Measurements from ENCODE around the gene ABCB4.

Gene ABCB4

GRCh38 chr7:87416682-87417587 is 58.5 kb downstream of the ABCB4 start:
- DNase-seq: peak; percentile 8 to 70

GRCh38 chr7:87414794-87415188 is 60.7 kb downstream of the ABCB4 start:
- no peak for DNase-seq

GRCh38 chr7:87413951-87414793 is 61.3 kb downstream of the ABCB4 start:
- DNase-seq: no peak

GRCh38 chr7:87413029-87413428 is 62.5 kb downstream of the ABCB4 start:
- DNase-seq: no peak

DNA sequence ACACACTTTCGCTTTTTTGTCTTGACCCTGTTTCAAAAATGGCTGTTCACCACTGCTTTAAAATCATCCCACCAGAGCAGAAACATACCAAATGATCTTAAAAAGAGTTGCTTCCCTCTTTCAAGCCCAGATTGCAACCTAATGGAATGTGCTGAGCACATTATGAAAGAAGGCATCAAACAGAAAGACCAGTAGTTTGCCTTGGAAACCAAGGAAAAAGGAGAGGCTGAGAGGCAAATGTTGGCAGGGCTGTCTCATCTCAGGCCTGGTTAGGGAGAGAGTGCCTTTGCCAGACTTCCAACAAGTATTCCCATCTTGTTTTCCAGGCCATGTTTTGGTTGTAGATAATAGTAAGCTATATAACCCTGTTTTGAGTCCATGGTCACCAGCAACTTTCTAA is 64.3 kb downstream of the ABCB4 start:
- no peak for DNase-seq

- DNase-seq: no peak
Observed at GRCh38 chr7:87404674-87405073, 70.8 kb downstream of the ABCB4 start.

DNA sequence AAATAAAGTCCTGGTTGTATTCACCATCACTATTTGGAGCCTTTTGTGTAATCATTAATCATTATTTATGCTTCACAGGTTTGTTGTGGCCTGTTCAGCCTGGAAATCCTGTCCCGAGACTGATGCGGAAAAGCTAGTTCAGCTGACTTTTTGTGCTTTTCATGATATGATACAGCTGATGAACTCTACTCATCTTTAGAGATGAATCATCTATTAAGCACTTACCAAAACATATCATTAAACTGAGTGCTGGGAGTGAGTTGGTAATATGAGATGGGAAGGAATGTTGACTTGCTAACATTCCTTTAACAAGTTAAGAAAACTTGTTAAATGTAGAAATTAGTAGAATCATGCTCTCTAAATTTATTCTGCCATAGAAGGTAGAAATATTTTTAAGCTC is 77.0 kb downstream of the ABCB4 start:
- DNase-seq: no peak

GRCh38 chr7:87395442-87396020 is 79.9 kb downstream of the ABCB4 start:
- DNase-seq: no peak

DNA sequence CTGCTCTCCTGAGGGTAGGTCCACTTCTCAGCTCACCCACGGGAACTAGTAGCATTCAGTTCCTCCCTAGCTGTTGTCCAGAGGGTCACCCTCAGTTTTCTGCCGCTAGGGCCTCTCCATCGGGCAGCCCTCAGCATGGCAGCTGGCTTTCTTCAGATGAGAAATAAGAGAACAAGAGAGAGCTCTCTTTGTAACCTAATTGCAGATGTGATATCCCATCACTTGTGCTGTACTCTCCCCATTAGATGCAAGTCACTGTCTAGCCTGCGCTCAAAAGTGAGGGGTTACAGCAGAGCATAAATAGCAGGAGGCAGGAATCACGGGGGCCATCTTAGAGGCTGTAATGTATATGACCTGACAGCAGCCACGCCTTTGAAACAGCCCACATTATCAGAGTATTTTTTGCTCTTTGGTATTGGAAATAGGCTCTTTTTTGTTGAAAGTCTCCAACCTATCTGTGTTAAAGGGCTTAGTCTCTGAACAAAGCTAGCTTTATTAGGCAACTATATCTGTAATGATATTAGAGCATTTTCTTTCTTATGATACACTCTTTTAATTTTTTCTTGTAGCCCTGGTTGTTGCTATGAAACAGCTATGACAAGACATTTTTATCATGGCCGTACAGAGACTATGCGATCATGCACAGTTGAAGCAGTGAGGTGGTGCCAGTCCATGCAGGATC is 84.3 kb downstream of the ABCB4 start:
- DNase-seq: no peak

- no peak for DNase-seq
Observed at GRCh38 chr7:87380905-87381304, 94.6 kb downstream of the ABCB4 start.

- DNase-seq: no peak
Observed at GRCh38 chr7:87375662-87376435, 99.6 kb downstream of the ABCB4 start.

- DNase-seq: no peak
Observed at GRCh38 chr7:87370660-87371180, 104.8 kb downstream of the ABCB4 start.

GRCh38 chr7:87369216-87369615 is 106.3 kb downstream of the ABCB4 start:
- no peak for DNase-seq

GRCh38 chr7:87364246-87364645 is 111.2 kb downstream of the ABCB4 start:
- DNase-seq: no peak

DNA sequence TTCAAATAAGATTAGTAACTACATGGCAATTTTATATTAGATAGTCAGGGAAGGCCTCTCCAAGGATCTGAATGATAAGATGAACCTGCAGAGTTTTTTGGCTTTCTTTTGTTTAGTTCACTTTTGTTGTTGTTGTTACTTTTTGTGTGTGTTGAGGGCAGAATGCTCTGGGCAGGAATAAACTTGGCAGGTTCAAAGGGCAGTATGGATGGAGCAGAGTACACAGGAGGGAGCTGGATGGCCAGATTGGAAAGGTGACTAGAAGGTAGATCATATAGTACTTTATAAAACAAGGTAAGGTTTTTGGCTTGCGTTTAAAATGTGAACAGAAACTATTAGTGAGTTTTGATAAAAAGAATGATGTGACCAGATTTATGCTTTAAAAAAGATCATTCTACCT is 112.1 kb downstream of the ABCB4 start:
- no peak for DNase-seq

- no peak for DNase-seq
Observed at GRCh38 chr7:87361320-87361719, 114.2 kb downstream of the ABCB4 start.

DNA sequence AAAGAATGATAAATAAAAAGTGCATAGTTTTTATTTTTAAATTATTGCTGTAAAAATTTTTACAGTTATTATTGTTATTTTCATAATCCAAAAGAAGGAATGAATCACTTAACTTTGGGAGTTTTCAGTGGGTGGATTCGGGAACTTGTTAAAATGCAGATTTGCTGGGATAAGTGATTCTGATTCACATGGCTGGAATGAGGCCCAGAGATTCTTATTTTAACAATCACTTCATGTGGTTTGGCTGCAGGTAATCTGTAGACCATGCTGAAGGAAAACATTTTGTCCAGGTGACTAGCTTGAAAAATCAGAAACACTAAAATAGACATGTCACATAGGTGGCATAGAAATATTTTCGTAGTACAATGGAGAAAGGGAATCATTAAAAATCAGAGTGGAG is 116.1 kb downstream of the ABCB4 start:
- no peak for DNase-seq

- DNase-seq: no peak
Observed at GRCh38 chr7:87356448-87356847, 119.0 kb downstream of the ABCB4 start.

DNA sequence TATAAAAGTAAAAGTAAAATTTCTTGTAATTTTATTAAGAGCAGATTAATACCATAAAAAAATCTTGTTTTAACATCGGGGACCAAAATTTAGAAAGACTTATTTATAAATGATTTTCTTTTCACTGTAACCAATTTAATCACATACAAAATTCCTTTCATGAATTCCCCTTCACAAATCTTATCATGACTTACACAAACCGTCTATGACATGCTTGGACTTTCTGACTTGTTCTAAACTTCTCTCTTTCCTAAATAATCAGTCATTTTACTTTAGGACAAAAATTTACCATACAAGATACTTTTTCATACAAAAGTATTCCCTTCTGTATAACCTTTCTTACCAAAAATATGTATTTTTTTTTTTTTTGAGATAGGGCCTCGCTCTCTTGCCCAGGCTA is 120.7 kb downstream of the ABCB4 start:
- no peak for DNase-seq
